ENCODE measurements around the gene ATXN1. TPM values are rescaled to one million over a fixed set of nuclear protein-coding genes. Genes with fewer than 3 reads are reported as not detected.

Gene ATXN1
- total and polyA plus RNA-seq, 2 experiments from 2014 or later = 4.8 to 9.1 TPM

GRCh38 chr6:16471222-16471909, 289.9 kb downstream of the ATXN1 start (continued):
- TF ChIP-seq, protein P1, sequence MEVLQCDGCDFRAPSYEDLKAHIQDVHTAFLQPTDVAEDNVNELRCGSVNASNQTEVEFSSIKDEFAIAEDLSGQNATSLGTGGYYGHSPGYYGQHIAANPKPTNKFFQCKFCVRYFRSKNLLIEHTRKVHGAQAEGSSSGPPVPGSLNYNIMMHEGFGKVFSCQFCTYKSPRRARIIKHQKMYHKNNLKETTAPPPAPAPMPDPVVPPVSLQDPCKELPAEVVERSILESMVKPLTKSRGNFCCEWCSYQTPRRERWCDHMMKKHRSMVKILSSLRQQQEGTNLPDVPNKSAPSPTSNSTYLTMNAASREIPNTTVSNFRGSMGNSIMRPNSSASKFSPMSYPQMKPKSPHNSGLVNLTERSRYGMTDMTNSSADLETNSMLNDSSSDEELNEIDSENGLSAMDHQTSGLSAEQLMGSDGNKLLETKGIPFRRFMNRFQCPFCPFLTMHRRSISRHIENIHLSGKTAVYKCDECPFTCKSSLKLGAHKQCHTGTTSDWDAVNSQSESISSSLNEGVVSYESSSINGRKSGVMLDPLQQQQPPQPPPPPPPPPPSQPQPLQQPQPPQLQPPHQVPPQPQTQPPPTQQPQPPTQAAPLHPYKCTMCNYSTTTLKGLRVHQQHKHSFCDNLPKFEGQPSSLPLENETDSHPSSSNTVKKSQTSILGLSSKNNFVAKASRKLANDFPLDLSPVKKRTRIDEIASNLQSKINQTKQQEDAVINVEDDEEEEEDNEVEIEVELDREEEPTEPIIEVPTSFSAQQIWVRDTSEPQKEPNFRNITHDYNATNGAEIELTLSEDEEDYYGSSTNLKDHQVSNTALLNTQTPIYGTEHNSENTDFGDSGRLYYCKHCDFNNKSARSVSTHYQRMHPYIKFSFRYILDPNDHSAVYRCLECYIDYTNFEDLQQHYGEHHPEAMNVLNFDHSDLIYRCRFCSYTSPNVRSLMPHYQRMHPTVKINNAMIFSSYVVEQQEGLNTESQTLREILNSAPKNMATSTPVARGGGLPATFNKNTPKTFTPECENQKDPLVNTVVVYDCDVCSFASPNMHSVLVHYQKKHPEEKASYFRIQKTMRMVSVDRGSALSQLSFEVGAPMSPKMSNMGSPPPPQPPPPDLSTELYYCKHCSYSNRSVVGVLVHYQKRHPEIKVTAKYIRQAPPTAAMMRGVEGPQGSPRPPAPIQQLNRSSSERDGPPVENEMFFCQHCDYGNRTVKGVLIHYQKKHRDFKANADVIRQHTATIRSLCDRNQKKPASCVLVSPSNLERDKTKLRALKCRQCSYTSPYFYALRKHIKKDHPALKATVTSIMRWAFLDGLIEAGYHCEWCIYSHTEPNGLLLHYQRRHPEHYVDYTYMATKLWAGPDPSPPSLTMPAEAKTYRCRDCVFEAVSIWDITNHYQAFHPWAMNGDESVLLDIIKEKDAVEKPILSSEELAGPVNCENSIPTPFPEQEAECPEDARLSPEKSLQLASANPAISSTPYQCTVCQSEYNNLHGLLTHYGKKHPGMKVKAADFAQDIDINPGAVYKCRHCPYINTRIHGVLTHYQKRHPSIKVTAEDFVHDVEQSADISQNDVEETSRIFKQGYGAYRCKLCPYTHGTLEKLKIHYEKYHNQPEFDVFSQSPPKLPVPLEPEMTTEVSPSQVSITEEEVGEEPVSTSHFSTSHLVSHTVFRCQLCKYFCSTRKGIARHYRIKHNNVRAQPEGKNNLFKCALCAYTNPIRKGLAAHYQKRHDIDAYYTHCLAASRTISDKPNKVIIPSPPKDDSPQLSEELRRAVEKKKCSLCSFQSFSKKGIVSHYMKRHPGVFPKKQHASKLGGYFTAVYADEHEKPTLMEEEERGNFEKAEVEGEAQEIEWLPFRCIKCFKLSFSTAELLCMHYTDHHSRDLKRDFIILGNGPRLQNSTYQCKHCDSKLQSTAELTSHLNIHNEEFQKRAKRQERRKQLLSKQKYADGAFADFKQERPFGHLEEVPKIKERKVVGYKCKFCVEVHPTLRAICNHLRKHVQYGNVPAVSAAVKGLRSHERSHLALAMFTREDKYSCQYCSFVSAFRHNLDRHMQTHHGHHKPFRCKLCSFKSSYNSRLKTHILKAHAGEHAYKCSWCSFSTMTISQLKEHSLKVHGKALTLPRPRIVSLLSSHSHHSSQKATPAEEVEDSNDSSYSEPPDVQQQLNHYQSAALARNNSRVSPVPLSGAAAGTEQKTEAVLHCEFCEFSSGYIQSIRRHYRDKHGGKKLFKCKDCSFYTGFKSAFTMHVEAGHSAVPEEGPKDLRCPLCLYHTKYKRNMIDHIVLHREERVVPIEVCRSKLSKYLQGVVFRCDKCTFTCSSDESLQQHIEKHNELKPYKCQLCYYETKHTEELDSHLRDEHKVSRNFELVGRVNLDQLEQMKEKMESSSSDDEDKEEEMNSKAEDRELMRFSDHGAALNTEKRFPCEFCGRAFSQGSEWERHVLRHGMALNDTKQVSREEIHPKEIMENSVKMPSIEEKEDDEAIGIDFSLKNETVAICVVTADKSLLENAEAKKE (CRISPR knock-in tag; IDR thresholded peaks at IDR 0.05) = no peak

GRCh38 chr6:16470502-16471221, 290.6 kb downstream of the ATXN1 start:
- no peak for DNase-seq (ENCODE audit: low spot score)
- Mint-ChIP-seq H3K9me3 (no peaks in the 10 kb centered on the region), H3K4me1 (peaks cover 25% of the 10 kb centered on the region), H3K36me3 (ENCODE audit: low read depth) (no peaks in the 10 kb centered on the region), H3K27ac (no peak overlapping the region), H3K4me3 (no peak overlapping the region), H3K27me3 (ENCODE audit: insufficient read depth, low read depth, poor library complexity) (no peaks in the 10 kb centered on the region)
- Histone ChIP-seq H3K4me3 (no peak overlapping the region), H3K9me2 (ENCODE audit: insufficient read depth) (no peaks in the 10 kb centered on the region), H3K4me2 (no peak overlapping the region), H3F3A (replicated peaks; ENCODE audit: low read depth) (no peaks in the 10 kb centered on the region), H3K27me3 (ENCODE audit: insufficient read depth) (no peaks in the 10 kb centered on the region), H2AFZ (no peak overlapping the region), H3K79me2 (replicated peaks; ENCODE audit: insufficient read depth) (no peaks in the 10 kb centered on the region), H3K4me1 (ENCODE audit: insufficient read depth) (peaks cover 17% of the 10 kb centered on the region), H3K27ac (ENCODE audit: low read depth) (no peak overlapping the region), H4K20me1 (replicated peaks; ENCODE audit: insufficient read depth) (no peaks in the 10 kb centered on the region), H3K36me3 (ENCODE audit: insufficient read depth) (no peaks in the 10 kb centered on the region)
- no peak for ATAC-seq
- TF ChIP-seq, protein P2, sequence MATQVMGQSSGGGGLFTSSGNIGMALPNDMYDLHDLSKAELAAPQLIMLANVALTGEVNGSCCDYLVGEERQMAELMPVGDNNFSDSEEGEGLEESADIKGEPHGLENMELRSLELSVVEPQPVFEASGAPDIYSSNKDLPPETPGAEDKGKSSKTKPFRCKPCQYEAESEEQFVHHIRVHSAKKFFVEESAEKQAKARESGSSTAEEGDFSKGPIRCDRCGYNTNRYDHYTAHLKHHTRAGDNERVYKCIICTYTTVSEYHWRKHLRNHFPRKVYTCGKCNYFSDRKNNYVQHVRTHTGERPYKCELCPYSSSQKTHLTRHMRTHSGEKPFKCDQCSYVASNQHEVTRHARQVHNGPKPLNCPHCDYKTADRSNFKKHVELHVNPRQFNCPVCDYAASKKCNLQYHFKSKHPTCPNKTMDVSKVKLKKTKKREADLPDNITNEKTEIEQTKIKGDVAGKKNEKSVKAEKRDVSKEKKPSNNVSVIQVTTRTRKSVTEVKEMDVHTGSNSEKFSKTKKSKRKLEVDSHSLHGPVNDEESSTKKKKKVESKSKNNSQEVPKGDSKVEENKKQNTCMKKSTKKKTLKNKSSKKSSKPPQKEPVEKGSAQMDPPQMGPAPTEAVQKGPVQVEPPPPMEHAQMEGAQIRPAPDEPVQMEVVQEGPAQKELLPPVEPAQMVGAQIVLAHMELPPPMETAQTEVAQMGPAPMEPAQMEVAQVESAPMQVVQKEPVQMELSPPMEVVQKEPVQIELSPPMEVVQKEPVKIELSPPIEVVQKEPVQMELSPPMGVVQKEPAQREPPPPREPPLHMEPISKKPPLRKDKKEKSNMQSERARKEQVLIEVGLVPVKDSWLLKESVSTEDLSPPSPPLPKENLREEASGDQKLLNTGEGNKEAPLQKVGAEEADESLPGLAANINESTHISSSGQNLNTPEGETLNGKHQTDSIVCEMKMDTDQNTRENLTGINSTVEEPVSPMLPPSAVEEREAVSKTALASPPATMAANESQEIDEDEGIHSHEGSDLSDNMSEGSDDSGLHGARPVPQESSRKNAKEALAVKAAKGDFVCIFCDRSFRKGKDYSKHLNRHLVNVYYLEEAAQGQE (IDR thresholded peaks at IDR 0.05; ENCODE audit: unreplicated experiment) = no peak
- no peak for TF ChIP-seq POLR2AphosphoS5 (IDR thresholded peaks at IDR 0.05; ENCODE audit: low read depth)
- TF ChIP-seq EZH2 (IDR thresholded peaks at IDR 0.05; ENCODE audit: low read depth, unreplicated experiment) = no peak
- no peak for TF ChIP-seq EZH2phosphoT487 (IDR thresholded peaks at IDR 0.05; ENCODE audit: unreplicated experiment)
- TF ChIP-seq CTCF (conservative IDR thresholded peaks at IDR 0.05; ENCODE audit: low read depth in 2 of 2) = no peak
- TF ChIP-seq, protein P3, sequence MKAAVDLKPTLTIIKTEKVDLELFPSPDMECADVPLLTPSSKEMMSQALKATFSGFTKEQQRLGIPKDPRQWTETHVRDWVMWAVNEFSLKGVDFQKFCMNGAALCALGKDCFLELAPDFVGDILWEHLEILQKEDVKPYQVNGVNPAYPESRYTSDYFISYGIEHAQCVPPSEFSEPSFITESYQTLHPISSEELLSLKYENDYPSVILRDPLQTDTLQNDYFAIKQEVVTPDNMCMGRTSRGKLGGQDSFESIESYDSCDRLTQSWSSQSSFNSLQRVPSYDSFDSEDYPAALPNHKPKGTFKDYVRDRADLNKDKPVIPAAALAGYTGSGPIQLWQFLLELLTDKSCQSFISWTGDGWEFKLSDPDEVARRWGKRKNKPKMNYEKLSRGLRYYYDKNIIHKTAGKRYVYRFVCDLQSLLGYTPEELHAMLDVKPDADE (IDR thresholded peaks at IDR 0.05) = no peak

Measured in GM23338 (cell line).